Brain microvascular endothelial cell (primary cell): ENCODE results near the gene CENPX.

Experiments used
- DNase-seq: peaks from one replicate; pipeline ENCODE4 v3.0.0-alpha.2; 2020
- H3K27ac ChIP-seq: fragments of 250-450 bp; sonication (Bioruptor Pico); 2 replicates; pipeline ENCODE4 v1.5.1; 2020; ENCODE audit warnings: mild to moderate bottlenecking, moderate library complexity
- H3K27me3 ChIP-seq: fragments of 250-450 bp; sonication (Bioruptor Pico); replicated peaks from 2 replicates; pipeline ENCODE4 v1.5.1; 2020; ENCODE audit warnings: mild to moderate bottlenecking
- H3K36me3 ChIP-seq: fragments of 250-450 bp; sonication (Bioruptor Pico); replicated peaks from 2 replicates; pipeline ENCODE4 v1.5.1; 2020; ENCODE audit warnings: mild to moderate bottlenecking
- H3K4me3 ChIP-seq: 2 replicates; pipeline ENCODE4 v1.5.1; 2011; ENCODE audit warnings: low read depth, mild to moderate bottlenecking, control low read depth, low read length, moderate library complexity
- in situ Hi-C: cut with HindIII; loops from 2 replicates; pipeline ENCODE4 v1.10.0; 2017; ENCODE audit warnings: low sequenced_read_pairs, low pct_ligation_motif_present
- TF ChIP-seq, protein P1 (sequence below): IDR thresholded peaks from 2 replicates; pipeline ENCODE4 v1.5.1; 2011; ENCODE audit warnings: low read depth, mild to moderate bottlenecking, moderate library complexity, low read length, control low read depth, inconsistent platforms; ENCODE audit errors: missing control alignments

The CENPX gene

DNA sequence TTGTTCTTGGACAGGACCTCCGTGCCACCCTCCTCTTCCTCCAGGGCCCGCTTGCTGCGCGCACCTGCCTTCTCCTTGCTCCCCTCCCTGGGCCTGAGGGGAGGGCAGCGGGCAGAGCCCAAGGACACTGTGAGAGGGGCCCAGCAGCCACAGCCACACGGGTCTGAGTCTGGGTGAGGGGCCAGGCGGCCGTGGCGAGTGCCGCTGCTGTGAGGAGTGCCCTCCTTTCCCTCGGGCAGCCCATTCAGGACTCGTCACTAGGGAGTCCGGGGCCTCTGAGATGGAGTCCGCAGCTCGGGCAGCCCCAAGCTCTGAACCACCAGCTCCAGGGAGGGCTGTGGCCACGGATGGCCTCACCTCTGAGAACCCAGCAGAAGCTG is 37.3 kb upstream of the CENPX start:
- DNase-seq, result no peak
- TF ChIP-seq, protein P1, sequence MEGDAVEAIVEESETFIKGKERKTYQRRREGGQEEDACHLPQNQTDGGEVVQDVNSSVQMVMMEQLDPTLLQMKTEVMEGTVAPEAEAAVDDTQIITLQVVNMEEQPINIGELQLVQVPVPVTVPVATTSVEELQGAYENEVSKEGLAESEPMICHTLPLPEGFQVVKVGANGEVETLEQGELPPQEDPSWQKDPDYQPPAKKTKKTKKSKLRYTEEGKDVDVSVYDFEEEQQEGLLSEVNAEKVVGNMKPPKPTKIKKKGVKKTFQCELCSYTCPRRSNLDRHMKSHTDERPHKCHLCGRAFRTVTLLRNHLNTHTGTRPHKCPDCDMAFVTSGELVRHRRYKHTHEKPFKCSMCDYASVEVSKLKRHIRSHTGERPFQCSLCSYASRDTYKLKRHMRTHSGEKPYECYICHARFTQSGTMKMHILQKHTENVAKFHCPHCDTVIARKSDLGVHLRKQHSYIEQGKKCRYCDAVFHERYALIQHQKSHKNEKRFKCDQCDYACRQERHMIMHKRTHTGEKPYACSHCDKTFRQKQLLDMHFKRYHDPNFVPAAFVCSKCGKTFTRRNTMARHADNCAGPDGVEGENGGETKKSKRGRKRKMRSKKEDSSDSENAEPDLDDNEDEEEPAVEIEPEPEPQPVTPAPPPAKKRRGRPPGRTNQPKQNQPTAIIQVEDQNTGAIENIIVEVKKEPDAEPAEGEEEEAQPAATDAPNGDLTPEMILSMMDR, result no peak
- in situ Hi-C loops, result no loop called here
- Histone ChIP-seq H3K27ac (no peak overlapping the region), H3K27me3 (no peaks in the 10 kb centered on the region), H3K4me3 (no peak overlapping the region), H3K36me3 (peaks cover 64% of the 10 kb centered on the region)

DNA sequence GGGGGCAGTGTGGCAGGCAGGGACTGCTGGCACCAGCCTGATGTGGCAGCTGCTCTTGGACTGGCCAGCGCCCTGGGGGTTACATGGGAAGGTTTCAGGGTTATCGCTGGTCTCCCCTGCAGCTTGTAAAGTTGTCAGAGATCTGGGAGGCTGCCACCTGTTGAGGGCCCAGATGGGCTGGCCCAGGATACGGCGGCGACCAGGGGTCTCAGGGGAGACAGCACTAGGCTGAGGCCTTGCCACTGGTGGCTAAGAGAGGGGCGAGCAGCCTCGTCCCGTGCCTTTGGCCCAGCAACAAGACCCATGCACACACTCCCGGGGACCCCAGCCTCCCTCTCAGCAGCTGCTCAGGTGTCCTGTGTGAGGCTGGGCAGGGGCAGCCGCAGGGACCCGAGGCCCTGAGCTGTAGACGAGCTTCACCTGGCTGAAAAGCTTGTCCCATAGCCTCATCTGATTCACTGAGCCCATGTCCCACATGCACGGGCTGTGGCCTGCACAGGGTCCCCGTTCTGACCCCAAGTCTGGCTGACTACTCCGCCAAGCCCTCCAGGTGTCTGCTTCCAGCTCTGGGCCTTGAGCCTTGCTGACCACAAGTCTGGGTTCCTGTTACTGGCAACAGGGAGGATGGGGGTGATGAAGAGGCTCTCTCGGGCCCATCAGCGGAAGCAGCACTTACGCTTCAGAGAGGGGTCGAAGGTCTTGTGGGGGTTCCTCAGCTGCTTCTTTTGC is 36.8 kb upstream of the CENPX start:
- Histone ChIP-seq H3K36me3 (peaks cover 69% of the 10 kb centered on the region), H3K27ac (no peak overlapping the region), H3K27me3 (no peaks in the 10 kb centered on the region), H3K4me3 (no peak overlapping the region)
- DNase-seq, result no peak
- in situ Hi-C loops, result no loop called here
- TF ChIP-seq, protein P1, result no peak

DNA sequence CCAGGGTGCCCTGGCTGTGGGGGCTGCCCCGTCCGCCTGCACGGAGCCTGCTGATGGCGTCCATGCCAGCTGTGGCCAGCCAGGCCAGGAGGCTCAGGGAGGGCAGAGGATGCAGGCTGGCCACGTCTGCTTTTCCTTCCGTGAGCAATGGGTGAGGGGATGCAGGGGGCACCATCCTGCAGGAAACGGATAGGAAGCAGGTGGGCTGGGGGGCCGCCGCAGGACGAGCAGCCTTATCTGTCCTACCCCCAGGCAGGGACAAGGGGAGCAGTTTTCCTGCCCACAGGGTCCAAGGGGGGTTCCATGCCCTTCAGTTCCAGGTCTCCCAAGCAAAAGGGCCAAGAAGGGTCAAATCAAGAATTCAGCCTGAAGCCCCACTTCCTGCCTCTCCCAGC is 36.2 kb upstream of the CENPX start:
- in situ Hi-C loops, result no loop called here
- peaks cover 73% of the 10 kb centered on the region for H3K36me3 ChIP-seq
- H3K27me3 ChIP-seq, result no peaks in the 10 kb centered on the region
- TF ChIP-seq, protein P1, result no peak
- H3K27ac ChIP-seq, result no peak overlapping the region
- no peak for DNase-seq
- H3K4me3 ChIP-seq, result no peak overlapping the region

DNA sequence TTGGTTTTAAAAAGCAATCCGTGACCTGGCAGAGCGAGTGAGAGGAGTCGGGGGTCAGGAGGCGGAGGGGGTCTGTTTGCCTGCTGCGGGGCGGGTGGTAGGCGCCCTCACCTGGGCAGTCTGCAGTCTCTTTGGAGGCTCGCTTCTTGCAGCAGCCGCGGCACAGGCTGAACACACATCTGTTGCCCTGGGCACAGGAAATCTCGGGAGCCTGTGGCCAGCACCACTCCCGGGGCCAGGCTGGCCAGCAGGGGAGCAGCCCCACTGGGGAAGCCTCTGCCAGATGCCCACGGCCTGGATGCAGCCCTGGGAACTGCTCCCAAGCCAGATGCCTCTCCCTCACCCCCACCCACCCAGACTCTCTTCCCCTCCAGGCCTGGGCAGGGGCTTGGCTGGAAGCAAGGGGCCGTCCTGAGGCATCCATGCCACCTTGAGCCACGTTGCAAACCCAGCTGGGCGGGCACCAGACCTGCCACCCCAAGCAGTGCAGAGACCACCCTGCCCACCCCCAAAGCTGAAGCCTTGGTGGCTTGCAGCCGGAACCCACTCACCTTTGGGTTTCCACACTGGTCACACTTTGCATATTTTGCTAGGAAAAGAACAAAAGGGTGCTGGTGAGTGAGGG is 35.7 kb upstream of the CENPX start:
- DNase-seq, result no peak
- H3K36me3 ChIP-seq, result peaks cover 71% of the 10 kb centered on the region
- TF ChIP-seq, protein P1, result no peak
- H3K27me3 ChIP-seq, result no peaks in the 10 kb centered on the region
- in situ Hi-C loops, result no loop called here
- no peak overlapping the region for H3K4me3 ChIP-seq
- H3K27ac ChIP-seq, result no peak overlapping the region

DNA sequence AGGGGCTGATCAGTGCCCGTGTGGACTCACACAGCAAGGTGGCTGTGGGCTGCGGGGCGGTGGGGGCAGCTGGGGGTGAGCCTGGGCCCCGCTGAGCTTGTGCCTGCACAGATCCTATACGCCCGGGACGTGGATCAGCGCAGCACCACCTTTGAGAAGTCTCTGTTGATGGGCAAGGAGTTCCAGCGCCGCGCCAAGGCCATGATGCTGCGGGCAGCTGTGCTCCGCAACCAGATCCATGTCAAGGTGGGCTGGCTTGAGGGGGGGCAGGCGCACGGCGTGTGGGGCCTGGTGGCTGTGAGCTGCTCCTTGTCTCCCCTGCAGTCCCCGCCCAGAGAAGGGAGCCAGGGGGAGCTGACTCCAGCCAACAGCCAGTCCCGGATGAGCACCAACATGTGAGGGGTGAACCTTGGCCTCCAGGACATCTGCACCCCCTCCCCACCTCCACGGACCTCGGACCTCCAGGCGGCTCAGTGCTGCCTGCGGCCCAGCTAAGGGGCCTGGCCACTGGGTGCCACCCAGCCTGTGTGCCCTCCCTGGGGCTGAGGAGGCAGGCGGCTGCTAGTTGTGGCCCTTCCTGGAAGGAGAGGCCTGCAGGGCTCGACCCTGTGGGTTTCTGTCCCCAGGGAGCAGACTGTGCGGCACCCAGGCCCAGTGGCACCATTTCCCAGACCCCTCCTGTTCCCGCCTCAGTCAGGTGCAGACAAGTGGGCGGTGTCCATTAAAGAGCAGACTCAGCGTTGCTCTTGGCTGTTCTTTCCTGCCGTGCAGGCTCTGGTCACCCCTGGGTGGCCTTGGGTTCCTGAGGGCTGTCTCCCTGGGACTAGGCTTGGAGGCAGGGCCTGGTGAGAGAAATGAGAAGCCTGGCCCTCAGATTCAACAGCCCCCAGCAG is 34.3 kb upstream of the CENPX start:
- peaks cover 62% of the 10 kb centered on the region for H3K36me3 ChIP-seq
- in situ Hi-C loops, result no loop called here
- TF ChIP-seq, protein P1, result no peak
- no peaks in the 10 kb centered on the region for H3K27me3 ChIP-seq
- H3K4me3 ChIP-seq, result no peak overlapping the region
- no peak overlapping the region for H3K27ac ChIP-seq
- no peak for DNase-seq
